Activated CD4-positive, alpha-beta T cell treated with anti-CD3 and anti-CD28 coated beads, Interleukin-2, amount 10 ng/mL, durations not matched to agents 7 days and 5 days (primary cell): ENCODE results near the gene PROB1. TPM values are rescaled to one million over a fixed set of nuclear protein-coding genes. Genes with fewer than 3 reads are reported as not detected.

Experiments
- CTCF ChIA-PET: fragments of 350-600 bp; sonication (Branson Sonifier 250); formaldehyde crosslinking; loops from one replicate; lab custom pipeline; 2021; ENCODE audit warnings: antibody characterized with exemption; lab: Charles Lee
- POLR2A ChIA-PET: fragments of 350-600 bp; sonication (Branson Sonifier 250); formaldehyde crosslinking; loops from one replicate; lab custom pipeline; 2021; ENCODE audit warnings: antibody characterized with exemption; lab: Charles Lee
- DNase-seq: peaks from one replicate; pipeline ENCODE4 v3.0.0-alpha.2; 2020
- H3K27ac Mint-ChIP-seq: one replicate; pipeline ENCODE4 v1.8.0; 2021; ENCODE audit warnings: mild to moderate bottlenecking, moderate library complexity, mixed read lengths
- H3K27me3 Mint-ChIP-seq: one replicate; pipeline ENCODE4 v1.8.0; 2021; ENCODE audit warnings: mixed read lengths
- H3K36me3 Mint-ChIP-seq: one replicate; pipeline ENCODE4 v1.8.0; 2021; ENCODE audit warnings: low read depth, mixed read lengths
- H3K4me1 Mint-ChIP-seq: one replicate; pipeline ENCODE4 v1.8.0; 2021; ENCODE audit warnings: mixed read lengths
- H3K4me3 Mint-ChIP-seq: one replicate; pipeline ENCODE4 v1.8.0; 2021; ENCODE audit warnings: mild to moderate bottlenecking, moderate library complexity, mixed read lengths
- H3K9me3 Mint-ChIP-seq: one replicate; pipeline ENCODE4 v1.8.0; 2021; ENCODE audit warnings: mixed read lengths
- total RNA-seq, 2 experiments: library from RNA; stranded (reverse); gene quantifications; one replicate each; pipeline ENCODE4 v1.2.3, GENCODE V29; 2021

The PROB1 gene
- total RNA-seq, 2 experiments from 2014 or later = 3.3 to 3.4 TPM

DNA sequence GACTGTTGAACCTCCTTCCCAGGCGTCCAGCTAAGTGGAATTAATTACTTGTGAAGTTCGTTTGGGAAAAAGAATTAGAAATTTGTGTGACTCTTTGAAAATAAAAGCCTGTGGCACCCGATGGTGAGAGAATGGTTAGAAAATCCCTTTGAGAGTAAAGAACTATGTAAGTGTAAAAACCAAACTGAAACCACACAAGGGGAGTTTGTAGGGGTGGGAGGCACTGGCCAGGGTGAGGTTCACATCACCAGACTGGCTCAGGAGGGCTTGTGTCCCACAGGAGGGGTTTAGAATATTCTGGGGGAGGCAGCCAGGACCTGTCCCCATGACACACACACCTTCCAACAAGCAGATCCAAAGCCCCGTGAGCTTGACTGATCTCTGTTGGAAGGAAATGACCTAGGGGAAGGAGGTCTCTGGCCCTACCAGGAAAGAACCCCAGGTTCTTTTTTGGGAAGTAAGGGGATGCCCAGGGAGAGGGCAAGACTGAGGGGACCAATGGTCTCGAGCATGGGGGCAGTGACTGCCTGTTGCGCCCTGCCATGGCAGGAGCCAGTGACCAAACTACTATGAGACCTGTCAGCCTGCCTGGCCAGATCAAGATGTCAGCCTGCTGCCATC is 4.7 kb upstream of the PROB1 start:
- H3K9me3 Mint-ChIP-seq = no peaks in the 10 kb centered on the region
- no peak for DNase-seq

GRCh38 chr5:139397921-139398320 is 3.0 kb upstream of the PROB1 start:
- Mint-ChIP-seq H3K4me1 (peaks cover 34% of the 10 kb centered on the region), H3K4me3 (no peak overlapping the region), H3K27me3 (no peaks in the 10 kb centered on the region), H3K36me3 (peaks cover 10% of the 10 kb centered on the region), H3K27ac (peak overlapping the region; percentile 19), H3K9me3 (no peaks in the 10 kb centered on the region)
- POLR2A ChIA-PET = no interaction called here
- DNase-seq = no peak
- CTCF ChIA-PET = interaction anchor here (0.6 kb wide), 1 partner anchor 170 kb away, joined by 3 read pairs; no protein-coding TSS in a partner anchor

More for the DNA sequence above, 4.7 kb upstream of the PROB1 start:
- no peaks in the 10 kb centered on the region for H3K27me3 Mint-ChIP-seq
- CTCF ChIA-PET = interaction anchor here (5.5 kb wide), 1 partner anchor 9 kb away, joined by 43 read pairs; the partner anchor contains the start of gene MZB1
- peaks cover 10% of the 10 kb centered on the region for H3K36me3 Mint-ChIP-seq
- peaks cover 47% of the 10 kb centered on the region for H3K4me1 Mint-ChIP-seq
- H3K27ac Mint-ChIP-seq = no peak overlapping the region
- POLR2A ChIA-PET = no interaction called here
- H3K4me3 Mint-ChIP-seq = no peak overlapping the region

GRCh38 chr5:139396691-139397090 is 1.8 kb upstream of the PROB1 start:
- peaks cover 33% of the 10 kb centered on the region for H3K4me1 Mint-ChIP-seq

DNA sequence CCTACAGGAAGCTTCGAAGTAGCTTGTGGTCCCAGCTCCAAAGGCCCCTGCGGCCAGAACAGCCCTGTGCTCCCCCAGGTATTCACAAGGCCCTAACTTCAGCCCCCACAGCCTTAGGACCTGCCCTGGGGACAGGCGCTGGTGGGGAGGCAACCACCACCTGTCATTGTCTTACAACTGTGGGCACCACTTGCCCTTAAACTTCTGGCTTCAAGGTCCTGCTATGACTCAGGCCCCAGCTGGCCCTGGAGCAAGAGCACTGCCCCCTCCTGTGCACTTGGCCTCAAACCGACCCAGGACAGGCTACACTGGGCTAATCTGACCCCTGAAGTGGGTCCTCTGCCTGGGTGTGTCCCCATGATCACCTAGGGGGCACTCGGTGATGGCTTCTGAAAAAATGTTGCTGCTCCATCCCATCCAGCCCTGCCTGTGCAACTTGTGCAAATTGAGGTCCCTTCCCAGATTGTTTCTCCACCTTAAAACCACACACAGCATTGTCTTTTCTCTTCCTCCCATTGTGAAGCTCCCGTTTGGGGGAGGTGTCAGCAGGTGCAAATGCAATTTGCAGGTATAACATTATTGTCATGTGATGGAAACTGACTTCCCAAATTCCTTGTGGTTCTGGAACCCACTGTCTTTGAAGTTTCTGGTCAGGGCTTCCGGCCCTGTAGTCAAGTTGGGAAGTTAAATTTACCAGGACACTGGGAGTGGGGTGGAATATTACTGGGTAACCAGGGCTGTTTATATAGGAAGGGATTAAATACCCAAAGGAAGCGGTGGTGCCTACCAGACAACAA is 1.1 kb upstream of the PROB1 start:
- Mint-ChIP-seq H3K27ac (no peak overlapping the region), H3K4me1 (peaks cover 37% of the 10 kb centered on the region)
- POLR2A ChIA-PET = no interaction called here

More at GRCh38 chr5:139396691-139397090, 1.8 kb upstream of the PROB1 start:
- DNase-seq = no peak
- POLR2A ChIA-PET = no interaction called here
- no peak overlapping the region for H3K4me3 Mint-ChIP-seq
- H3K9me3 Mint-ChIP-seq = no peaks in the 10 kb centered on the region
- CTCF ChIA-PET = interaction anchor here (0.5 to 1.2 kb wide), 3 partner anchors 11 to 146 kb away, joined by 3 read pairs; no protein-coding TSS in a partner anchor
- H3K27ac Mint-ChIP-seq = peak overlapping the region; percentile 2
- H3K36me3 Mint-ChIP-seq = peaks cover 11% of the 10 kb centered on the region
- no peaks in the 10 kb centered on the region for H3K27me3 Mint-ChIP-seq

DNA sequence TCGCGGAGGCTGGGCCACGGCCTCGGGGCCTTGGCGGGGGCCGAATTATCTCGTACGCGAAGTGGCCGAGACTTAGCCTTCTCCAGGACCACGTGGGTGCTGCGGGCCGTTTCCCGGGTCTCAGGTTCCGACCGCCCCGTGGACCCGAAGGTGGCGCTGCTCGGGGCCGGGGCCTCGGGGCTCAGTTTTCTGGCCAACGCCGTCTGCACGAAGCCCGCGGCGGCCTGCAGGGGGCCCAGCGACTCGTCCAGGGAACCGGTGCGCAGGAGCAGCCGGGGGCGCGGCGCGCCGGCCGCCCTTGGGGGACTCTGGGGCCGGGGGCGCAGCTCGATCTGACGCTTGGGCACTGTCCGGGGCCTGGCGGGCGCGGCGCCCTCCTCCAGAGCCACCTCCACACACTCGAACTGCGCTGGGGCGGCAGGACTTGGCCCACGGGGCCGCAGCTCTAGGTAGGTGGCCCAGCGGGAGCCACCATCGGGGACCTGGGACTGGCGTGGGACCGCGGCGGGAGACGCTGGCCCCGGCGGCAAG is 716 bp downstream of the PROB1 start:
- H3K27me3 Mint-ChIP-seq = no peaks in the 10 kb centered on the region
- H3K4me1 Mint-ChIP-seq = peaks cover 52% of the 10 kb centered on the region
- peaks cover 13% of the 10 kb centered on the region for H3K36me3 Mint-ChIP-seq
- CTCF ChIA-PET = interaction anchor here (1.2 to 1.7 kb wide), 2 partner anchors 9 to 15 kb away, joined by 3 to 4 read pairs; partner anchors contain the start of gene SPATA24
- no peak overlapping the region for H3K27ac Mint-ChIP-seq
- peak overlapping the region; percentile 87 for H3K4me3 Mint-ChIP-seq
- no peaks in the 10 kb centered on the region for H3K9me3 Mint-ChIP-seq
- DNase-seq = peak; percentile 68
- POLR2A ChIA-PET = no interaction called here

More for the DNA sequence above, 1.1 kb upstream of the PROB1 start:
- CTCF ChIA-PET = interaction anchor here (0.5 to 1.7 kb wide), 7 partner anchors 8 to 983 kb away, joined by 3 to 4 read pairs (median 3); partner anchors contain the start of gene SPATA24
- H3K36me3 Mint-ChIP-seq = peaks cover 15% of the 10 kb centered on the region
- DNase-seq = no peak
- H3K9me3 Mint-ChIP-seq = no peaks in the 10 kb centered on the region
- no peaks in the 10 kb centered on the region for H3K27me3 Mint-ChIP-seq
- H3K4me3 Mint-ChIP-seq = no peak overlapping the region

DNA sequence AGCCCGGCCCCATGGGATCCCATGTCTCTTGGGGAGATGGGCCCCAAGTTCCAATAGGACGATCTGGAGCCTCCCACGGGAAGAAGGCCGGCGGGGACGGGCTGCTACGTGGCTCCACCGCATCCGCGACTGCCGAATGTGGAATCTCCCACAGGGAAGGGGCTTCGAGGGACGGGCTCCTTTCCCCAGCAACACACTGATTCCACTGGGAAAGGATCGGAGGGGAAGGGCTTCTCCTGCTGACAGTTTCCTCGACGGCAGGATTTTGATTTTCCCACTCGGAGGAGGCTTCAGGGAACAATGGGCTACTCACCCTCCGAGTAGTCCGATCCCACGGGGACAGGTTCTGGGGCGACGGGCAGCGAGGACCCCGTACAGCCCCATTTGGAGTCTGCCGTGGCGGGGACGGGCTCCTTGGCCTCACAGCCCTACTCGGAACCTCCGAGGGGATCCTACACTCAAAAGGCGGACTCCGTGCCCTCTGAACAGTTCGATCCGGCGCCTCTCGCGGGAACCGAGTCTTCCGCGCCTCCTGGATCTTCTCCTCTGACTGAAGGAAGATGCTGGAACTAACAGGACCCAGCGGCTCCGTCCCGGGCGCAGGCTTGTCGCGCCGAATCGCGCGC is 1.3 kb downstream of the PROB1 start:
- CTCF ChIA-PET = interaction anchor here (0.6 to 5.2 kb wide), 12 partner anchors 9 to 161 kb away, joined by 3 to 31 read pairs (median 4); partner anchors contain the start of gene SPATA24
- H3K4me3 Mint-ChIP-seq = peak overlapping the region; percentile 87
- peaks cover 55% of the 10 kb centered on the region for H3K4me1 Mint-ChIP-seq

DNA sequence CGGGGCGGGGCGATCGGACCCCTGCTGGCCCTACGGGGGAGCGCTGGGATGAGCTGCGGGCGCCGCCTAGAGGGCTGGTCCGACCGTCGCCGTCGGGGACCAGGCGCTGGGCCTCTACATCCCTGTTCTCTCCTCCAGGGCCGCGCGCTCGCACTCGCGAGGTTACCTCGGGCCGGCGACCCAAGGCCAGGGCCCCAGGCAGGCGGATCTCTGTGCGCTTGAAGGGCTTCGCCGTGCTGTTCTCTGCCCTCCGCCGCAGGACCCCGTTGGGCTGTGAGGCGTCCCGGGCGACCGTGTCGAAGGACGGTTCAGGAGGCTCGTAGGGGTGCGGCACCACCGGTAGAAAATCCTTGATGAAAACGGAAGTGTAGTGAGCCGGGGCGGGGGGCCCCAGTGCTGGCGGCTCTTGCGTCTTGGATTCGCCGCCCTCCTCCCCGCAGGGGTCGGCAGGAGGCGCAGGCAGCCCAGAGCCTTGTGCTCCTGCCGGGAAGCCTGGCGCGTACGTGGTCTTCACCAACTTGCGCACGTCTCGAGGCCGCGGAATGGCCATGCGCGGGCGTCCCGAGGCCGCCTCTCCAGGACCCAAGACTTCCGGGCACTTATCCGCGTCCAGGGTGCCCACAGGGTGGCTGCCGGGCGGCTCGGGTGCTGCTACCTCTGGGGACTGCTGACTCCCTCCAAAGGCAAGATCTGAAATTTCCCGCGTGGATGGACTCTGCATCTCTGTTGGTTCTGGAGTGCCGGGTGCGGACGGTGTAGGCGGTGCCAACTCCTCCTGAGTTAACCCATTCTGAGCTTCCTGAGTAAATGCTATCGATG is 2.0 kb downstream of the PROB1 start:
- no peaks in the 10 kb centered on the region for H3K9me3 Mint-ChIP-seq
- H3K4me3 Mint-ChIP-seq = peak overlapping the region; percentile 87
- H3K36me3 Mint-ChIP-seq = peaks cover 13% of the 10 kb centered on the region
- peak; percentile 81 for DNase-seq
- H3K27ac Mint-ChIP-seq = peak overlapping the region; percentile 93
- ChIA-PET CTCF (interaction anchor here (0.6 to 5.2 kb wide), 19 partner anchors 9 to 943 kb away, joined by 3 to 43 read pairs (median 4); partner anchors contain the start of genes PAIP2 and SPATA24), POLR2A (interaction anchor here (0.6 to 1.0 kb wide), 2 partner anchors 51 to 119 kb away, joined by 3 to 5 read pairs; partner anchors contain the start of gene PAIP2)
- no peaks in the 10 kb centered on the region for H3K27me3 Mint-ChIP-seq
- peaks cover 62% of the 10 kb centered on the region for H3K4me1 Mint-ChIP-seq

More for the DNA sequence above, 1.3 kb downstream of the PROB1 start:
- no peak for DNase-seq
- Mint-ChIP-seq H3K9me3 (no peaks in the 10 kb centered on the region), H3K36me3 (peaks cover 13% of the 10 kb centered on the region), H3K27ac (peak overlapping the region; percentile 93), H3K27me3 (no peaks in the 10 kb centered on the region)
- POLR2A ChIA-PET = no interaction called here

DNA sequence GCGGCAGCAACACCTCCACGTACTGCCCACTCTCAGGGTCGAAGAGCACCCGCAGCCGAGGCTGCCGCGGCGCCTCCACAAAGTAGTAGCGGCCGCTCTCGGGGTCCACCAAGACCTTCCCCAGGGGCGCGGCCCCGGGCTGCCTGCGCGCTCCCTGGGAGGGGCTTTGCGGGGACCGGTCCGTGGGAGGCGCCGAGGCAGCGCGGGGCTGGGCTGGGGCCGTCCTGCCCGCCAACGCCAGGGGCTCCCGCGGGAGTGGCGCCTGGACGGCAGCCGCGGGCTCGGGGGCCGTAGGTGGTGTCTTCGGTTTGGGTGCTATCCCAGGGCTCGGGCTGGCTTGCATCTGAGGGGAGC is 2.6 kb downstream of the PROB1 start:
- Mint-ChIP-seq H3K4me1 (peaks cover 63% of the 10 kb centered on the region), H3K27me3 (no peaks in the 10 kb centered on the region), H3K36me3 (peaks cover 13% of the 10 kb centered on the region), H3K9me3 (no peaks in the 10 kb centered on the region), H3K27ac (peak overlapping the region; percentile 93), H3K4me3 (peak overlapping the region; percentile 87)
- POLR2A ChIA-PET = interaction anchor here (0.6 to 1.0 kb wide), 2 partner anchors 50 to 119 kb away, joined by 3 to 5 read pairs; partner anchors contain the start of gene PAIP2
- CTCF ChIA-PET = interaction anchor here (0.7 to 5.2 kb wide), 17 partner anchors 9 to 943 kb away, joined by 3 to 43 read pairs (median 5); partner anchors contain the start of genes PAIP2 and SPATA24
- no peak for DNase-seq

DNA sequence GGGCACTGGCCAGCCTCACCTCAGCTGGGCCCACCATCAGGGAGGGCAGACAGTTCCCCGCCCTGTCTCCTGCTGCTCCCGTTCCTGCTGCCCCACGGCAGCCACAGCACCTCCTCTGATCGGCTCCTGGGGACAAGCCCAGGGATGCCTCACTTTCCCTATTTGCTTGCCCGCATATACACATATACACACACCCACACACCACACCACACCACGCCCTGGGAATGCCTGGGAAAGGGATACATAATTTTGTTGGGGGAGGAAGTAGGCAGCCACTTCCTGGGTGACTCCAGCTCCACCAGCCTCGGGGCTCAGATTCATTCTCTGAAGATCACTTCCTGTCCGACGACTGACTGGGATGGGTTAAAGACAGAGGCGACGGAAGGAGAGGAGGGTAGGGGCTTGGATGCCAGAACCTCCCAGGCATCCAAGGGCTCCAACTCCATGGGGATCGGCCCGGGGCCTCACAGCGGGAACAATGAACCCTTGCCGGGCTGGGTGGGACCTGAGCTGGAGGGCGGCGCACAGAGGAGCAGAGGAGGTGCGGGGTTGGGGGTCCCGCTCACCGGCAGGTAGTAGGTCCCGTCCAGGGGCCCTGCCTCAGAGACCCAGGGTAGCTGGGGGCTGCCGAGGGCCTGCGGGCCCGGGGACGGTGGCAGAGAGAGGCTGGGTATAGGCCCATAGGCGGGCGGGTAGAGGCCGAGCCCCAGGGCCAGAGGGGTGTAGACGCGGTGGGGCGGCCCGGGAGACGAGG is 3.2 kb downstream of the PROB1 start:
- DNase-seq = no peak
- no peaks in the 10 kb centered on the region for H3K9me3 Mint-ChIP-seq
- ChIA-PET POLR2A (interaction anchor here (0.6 to 1.0 kb wide), 3 partner anchors 28 to 894 kb away, joined by 3 to 6 read pairs (median 5); partner anchors contain the start of gene PAIP2), CTCF (interaction anchor here (0.7 to 5.2 kb wide), 21 partner anchors 10 to 942 kb away, joined by 3 to 43 read pairs (median 5); partner anchors contain the start of genes ECSCR, MATR3, PAIP2 and SPATA24)
- peaks cover 8% of the 10 kb centered on the region for H3K36me3 Mint-ChIP-seq
- peaks cover 60% of the 10 kb centered on the region for H3K4me1 Mint-ChIP-seq
- peak overlapping the region; percentile 87 for H3K4me3 Mint-ChIP-seq
- H3K27ac Mint-ChIP-seq = peak overlapping the region; percentile 97
- no peaks in the 10 kb centered on the region for H3K27me3 Mint-ChIP-seq

GRCh38 chr5:139390639-139391569 is 4.0 kb downstream of the PROB1 start:
- DNase-seq = no peak
- Mint-ChIP-seq H3K36me3 (peaks cover 5% of the 10 kb centered on the region), H3K27me3 (no peaks in the 10 kb centered on the region), H3K4me3 (peak overlapping the region; percentile 87), H3K27ac (peak overlapping the region; percentile 97), H3K9me3 (no peaks in the 10 kb centered on the region), H3K4me1 (peaks cover 61% of the 10 kb centered on the region)
- ChIA-PET CTCF (interaction anchor here (0.6 to 5.2 kb wide), 19 partner anchors 10 to 824 kb away, joined by 3 to 43 read pairs (median 4); partner anchors contain the start of genes ECSCR, MATR3, PAIP2 and SPATA24), POLR2A (interaction anchor here (0.6 to 1.0 kb wide), 3 partner anchors 28 to 895 kb away, joined by 3 to 6 read pairs (median 4); no protein-coding TSS in a partner anchor)
